Skeletal muscle cell (primary cell): ENCODE measurements around the gene PCDH9.
"Not testable (repeated sequence)": the region's sequence is repeated elsewhere in the genome, so short reads cannot be mapped to it uniquely, and the experiment has no call there.

ENCODE experiments used
- DNase-seq: peaks from one replicate; pipeline ENCODE4 v3.0.0-alpha.2; 2010; ENCODE audit warnings: low read depth
- H3K4me3 ChIP-seq: 2 replicates; pipeline ENCODE4 v1.5.1; 2011; ENCODE audit warnings: low read depth, mild to moderate bottlenecking, control low read depth, low read length, moderate library complexity

Gene PCDH9

DNA sequence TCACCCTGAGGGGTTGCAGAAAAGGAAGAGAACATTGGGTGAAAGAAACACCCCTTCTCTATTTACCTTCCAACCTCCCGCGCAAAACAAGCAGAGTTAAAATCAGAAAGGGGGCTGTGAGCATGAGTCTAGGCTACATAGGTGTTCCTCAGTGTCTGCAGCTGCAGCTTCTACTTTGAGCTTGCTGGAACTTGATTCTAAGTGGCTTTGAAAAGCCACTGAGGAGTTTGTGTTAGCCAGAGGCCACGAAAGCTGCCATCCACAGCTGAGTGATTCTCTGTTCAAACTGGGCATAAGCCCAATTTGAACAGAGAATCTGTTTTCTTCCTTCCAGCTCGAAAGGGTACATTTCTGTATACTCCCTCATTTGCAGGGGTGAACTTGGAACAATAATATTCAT is 343.9 kb downstream of the PCDH9 start:
- DNase-seq, result no peak
- H3K4me3 ChIP-seq, result no peak overlapping the region

DNA sequence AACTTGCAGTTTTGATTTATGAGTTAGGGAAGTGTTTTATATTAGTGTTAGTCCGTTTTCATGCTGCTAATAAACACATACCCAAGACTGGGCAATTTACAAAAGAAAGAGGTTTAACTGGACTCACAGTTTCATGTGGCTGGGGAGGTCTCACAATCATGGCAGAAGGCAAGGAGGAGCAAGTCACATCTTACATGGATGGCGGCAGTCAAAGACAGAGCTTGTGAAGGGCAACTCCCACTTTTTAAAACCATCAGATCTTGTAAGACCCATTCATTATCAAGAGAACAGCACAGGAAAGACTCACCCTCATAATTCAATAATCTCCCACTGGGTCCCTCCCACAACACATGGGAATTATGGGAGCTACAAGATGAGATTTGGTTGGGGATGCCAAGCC is 349.0 kb downstream of the PCDH9 start:
- not testable (repeated sequence) for H3K4me3 ChIP-seq, DNase-seq

DNA sequence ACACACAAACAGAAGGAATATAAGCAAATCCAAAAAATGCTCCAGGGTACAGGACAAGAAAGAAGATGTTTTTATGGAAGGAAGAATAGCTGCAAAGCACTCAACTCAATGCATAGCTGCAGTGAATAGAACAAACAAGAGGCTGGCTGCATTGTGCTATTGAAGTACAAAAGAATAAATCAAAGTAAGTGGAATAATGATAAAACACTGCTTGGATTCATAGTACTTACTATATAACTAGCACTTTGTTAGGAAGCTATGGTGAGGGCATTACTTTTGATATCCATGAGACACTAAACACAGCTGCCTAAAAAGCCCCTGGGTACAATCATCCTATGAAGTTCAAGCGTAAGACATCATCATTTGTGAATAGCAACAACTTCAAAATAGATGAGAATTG is 350.1 kb downstream of the PCDH9 start:
- DNase-seq, result no peak
- no peak overlapping the region for H3K4me3 ChIP-seq

DNA sequence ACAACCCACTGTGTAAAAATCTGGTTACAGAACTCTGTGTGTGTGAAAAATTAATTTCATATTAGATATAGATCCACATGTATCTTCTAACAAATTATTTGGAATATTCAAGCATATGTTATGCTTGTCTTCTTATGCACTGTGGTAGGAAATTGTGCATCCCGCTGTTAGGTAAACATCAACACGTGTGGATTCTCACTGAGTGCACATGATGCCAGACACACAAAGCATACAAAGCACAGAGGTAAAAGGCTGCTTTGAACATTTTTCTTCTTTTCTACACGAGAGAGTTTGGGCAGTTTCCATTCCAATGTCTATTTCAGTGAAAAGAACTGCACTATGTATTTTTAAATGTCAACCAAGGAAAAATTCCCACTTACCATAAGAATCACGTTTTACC is 354.9 kb downstream of the PCDH9 start:
- no peak for DNase-seq
- no peak overlapping the region for H3K4me3 ChIP-seq

DNA sequence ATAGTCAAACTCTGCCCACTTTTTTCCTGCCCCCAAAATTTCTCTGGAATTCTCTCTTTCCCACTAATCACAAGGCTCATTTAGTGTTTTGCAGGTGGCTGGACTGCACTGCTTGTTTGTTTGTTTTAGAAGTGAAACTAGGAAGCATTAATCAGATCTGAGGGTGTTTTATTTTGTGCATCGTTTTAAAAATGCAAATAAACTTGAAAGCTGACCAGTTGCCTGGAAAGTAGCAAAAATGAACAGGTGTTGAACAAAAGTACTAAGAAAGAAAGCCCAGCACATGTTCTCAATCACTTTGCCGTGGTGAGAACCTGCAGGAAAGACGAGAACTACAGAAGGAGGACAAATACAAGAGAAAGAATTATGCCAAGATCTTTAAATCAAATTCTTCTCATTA is 365.5 kb downstream of the PCDH9 start:
- no peak for DNase-seq
- no peak overlapping the region for H3K4me3 ChIP-seq

DNA sequence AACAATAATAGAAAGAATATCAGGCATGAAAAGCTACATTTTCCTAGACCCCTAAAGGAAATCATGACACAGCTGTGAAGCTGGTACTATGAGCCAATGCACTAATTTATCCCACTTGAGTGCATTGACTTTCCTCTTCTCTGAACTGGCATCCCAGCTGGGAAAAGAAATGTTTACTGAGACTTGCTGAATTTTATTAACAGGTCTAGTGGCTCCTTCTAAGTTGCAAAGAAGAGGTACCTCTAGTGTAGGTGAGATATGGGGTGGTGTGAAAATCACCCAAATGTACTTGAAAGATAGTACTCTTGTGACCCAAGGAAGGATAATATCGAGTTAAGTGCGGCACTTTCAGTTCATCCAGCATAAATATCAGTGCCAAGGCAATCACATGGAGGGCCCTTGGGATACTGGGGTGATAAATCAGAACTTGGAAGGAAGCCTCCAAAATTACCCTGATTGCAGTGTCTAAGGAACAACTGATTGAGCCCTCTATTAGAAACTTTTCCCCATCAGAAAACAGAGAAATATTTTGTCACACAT is 369.2 kb downstream of the PCDH9 start:
- no peak for DNase-seq
- no peak overlapping the region for H3K4me3 ChIP-seq

DNA sequence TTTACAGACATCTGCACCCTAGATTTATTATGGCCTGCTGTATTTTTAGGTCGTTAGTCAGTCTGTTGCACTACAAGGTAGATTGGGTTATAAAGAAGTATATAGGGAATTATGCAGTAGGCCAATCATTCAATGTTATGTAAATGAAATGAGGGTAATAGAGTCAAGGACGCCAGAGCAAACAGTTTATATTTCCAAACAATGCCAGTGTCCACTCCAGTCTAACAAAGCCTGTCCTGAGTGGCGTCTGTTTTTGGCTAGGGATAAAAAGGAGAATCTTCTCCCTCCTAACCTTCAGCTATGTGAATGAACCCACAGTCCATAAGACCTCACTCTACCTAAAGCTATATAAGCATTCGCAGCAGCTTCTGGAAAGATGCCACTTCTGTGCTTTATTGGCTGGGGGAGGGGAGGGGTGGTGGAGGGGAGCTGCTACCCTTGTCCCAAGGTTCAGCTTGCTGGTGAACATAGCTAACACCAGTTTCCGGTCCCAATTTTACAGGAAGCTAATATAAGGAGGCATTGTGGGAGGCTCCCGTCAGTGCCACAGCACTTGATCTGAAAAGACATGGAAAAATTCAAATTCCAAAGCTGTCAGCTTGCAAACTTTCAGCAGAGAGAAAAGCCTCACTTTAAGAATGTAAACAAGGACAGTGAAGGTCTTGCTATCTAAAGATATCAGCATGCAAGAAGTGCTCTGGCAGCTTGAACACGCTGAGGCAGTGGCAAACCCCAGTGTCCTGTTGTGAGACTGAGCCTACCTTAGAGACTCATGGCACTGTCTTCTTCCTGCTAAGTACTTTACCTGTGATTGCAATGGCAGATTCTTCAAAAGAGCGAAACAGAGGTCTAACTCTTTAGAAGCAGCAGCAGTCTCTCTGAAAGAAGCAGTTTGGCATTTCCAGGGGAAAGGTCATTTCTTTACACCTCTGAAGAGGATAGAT is 369.9 kb downstream of the PCDH9 start:
- no peak overlapping the region for H3K4me3 ChIP-seq
- no peak for DNase-seq

DNA sequence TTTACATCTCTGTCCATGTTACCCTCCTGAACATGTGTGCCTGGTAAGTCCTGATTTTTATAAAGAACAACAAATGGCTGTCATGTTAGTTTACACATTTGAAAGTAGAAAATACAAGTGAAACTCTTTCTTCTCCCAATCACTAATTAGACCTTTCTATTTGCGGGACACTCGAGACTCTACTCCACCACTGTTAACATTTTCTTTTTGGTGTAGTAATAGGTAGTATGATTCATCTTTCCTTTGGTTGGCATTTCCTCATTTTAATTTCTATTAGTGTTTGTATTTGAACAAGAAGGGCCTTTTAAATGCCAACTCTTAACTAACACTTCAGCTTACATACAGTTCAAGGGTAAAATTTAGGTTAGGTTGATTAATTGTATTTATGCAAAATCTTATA is 371.1 kb downstream of the PCDH9 start:
- H3K4me3 ChIP-seq, result no peak overlapping the region
- no peak for DNase-seq

DNA sequence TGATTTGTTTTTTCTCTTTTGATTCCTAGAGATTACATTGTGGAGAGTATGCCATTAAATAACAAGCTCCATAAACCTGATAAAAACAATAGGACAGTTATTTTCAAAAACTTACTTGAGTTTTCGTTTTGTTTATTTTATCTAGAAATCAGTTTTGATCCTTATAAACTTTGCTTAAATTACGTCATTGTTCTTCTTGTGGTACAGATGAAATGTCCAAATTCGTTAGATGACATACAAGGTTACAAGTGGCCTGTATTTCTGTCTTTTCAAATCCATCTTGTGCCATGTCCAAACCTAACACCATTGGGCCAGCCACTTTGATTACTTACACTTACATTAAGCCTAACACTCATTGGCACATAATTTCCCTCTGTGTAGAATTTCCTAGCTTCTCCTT is 372.0 kb downstream of the PCDH9 start:
- no peak overlapping the region for H3K4me3 ChIP-seq
- DNase-seq, result no peak

DNA sequence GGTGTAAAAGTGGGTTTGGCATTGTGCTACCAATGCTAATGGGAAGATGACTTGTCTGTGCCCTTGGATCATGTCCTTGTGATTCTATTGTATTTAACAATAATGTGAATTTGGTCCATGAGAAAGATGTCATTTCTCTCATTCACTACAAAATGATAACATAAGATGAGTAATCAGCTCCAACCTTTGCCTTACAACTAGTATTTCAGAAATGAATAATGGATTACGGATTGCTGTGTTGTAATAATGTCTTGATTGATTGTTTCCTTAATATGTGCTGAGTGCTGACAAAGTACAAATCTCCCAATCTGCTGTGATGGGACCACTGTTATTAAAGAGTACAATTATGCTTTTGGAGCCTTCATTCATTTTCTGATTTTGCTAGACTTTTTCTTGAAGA is 375.0 kb downstream of the PCDH9 start:
- H3K4me3 ChIP-seq, result no peak overlapping the region
- DNase-seq, result no peak

DNA sequence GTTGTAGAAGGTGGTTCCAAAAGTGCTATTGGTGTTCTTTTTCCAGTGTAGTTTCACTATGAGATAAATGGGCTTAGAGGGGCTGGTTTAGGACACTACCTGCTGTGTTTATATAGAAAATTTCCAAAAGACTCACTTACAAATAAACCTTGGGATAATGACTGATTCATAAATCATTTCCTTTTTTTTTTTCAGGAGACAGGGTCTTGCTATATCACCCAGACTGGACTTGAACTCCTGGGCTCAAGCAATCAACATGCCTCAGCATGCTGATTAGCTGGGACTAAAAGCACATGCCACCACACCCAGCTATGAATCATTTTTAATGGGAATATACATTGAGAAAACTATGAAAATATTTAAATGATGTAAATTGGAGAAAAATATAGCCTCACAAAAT is 376.6 kb downstream of the PCDH9 start:
- H3K4me3 ChIP-seq, result no peak overlapping the region
- DNase-seq, result no peak

DNA sequence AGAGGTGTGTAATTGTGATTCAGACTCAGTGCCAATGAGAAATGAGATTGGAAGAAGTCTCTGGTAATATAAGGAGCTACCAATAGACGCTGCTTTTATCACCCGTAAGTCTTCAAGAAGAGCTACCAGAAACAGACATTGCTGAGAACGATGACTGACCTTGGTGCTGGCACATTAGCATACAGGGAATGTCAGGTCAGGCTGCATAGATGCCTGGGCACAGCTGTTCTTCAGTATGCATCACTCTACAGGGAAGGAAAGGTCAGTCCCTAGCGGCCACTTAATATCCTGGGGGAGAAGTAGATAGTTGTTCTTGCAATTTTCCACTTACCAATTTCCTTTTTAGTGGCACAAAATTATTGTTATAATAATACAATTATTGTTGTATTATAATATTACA is 380.4 kb downstream of the PCDH9 start:
- H3K4me3 ChIP-seq, result no peak overlapping the region
- DNase-seq, result no peak

DNA sequence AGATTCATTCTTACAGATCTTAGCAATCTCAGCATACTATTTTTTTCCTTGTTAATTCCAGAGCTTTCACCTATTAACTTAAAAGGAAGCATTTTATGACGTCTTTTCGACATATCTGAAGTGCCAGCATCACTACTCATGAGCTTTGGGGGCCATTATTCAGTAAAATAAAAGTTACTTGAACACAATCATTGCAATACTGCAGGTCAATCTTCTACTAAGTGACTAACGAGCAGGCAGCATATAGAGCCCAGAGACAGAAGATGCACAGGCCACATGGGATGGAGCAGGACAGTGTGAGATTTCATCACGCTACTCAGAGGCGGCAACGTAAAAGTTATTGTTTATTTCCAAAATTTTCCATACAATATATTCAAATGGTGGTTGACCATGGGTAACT is 382.6 kb downstream of the PCDH9 start:
- H3K4me3 ChIP-seq, result no peak overlapping the region
- no peak for DNase-seq

DNA sequence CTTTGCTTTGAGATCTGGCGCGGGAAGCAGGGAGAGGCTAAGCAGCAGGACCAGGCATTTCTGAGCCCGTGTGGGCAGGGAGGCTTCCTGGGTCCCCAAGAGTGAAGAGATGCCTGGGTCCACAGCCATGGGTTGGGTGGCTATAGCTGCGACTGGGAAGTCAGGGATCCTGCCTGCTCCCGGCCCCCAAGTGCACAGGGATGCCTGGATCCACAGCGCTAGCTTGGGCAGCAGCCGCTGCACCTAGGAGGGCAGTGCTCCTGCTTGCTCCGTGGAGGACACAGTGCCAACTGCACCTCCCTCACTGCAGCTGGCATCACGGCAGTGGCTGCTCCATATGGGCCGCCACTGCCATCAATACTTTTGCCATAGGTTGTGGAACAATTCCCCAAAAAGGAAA is 384.7 kb downstream of the PCDH9 start:
- no peak overlapping the region for H3K4me3 ChIP-seq
- no peak for DNase-seq

DNA sequence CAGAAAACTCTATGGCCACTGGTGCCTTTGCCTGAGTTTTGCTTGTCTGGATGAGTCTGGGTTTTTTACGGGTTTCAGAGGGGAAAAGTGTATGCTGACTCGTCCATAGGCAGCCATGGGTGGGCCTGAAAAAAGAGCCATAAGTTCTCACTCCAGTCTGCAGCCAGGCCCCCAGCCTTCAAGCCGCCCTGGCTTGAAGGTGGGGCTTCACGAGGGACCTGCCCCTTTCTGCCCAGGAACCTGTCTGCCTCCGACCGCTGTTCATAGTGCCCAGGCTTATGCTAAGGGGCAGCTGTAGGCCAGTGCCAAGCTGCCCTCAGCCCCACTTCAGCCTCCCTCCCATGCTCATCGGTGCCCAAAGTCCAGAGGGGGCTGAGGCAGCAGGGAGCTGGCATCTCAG is 385.2 kb downstream of the PCDH9 start:
- DNase-seq, result no peak
- no peak overlapping the region for H3K4me3 ChIP-seq

DNA sequence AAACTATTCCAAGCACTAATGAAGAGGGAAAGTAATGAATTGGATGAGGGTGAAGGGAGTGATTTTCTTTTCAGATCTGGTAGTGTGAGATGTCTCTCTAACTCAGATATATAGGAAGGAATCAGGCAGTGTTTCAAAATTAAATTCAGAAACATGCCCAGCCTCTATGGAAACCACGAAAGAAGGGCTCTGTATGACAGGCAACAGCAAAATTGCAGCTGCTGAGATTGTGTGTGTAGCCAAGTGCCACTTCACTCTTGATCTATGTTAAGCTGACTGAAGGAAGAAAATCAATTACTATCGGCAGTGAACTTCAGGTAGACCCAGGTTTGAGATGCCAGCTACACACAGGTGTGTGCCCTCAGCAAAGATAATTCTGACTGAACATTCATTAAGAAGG is 387.4 kb downstream of the PCDH9 start:
- H3K4me3 ChIP-seq, result no peak overlapping the region
- no peak for DNase-seq

DNA sequence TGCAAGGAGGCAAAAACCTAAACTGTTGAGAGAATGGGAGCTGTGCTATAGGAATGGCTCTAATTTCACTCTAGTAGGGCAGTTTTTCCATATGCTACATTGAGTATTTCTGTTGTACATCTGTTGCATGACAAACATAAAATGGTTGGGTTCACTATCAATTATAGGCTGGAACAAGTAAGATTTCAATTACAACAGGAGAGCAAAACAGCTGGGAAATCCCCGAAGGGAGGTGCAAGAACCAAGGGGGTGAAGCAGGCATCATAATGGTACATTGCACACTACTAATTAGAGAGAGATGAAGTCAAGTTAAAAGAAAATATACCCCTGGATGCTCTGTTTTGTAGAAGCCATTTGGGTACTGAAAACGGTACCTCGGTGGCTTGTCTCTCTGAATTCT is 389.5 kb downstream of the PCDH9 start:
- DNase-seq, result no peak

DNA sequence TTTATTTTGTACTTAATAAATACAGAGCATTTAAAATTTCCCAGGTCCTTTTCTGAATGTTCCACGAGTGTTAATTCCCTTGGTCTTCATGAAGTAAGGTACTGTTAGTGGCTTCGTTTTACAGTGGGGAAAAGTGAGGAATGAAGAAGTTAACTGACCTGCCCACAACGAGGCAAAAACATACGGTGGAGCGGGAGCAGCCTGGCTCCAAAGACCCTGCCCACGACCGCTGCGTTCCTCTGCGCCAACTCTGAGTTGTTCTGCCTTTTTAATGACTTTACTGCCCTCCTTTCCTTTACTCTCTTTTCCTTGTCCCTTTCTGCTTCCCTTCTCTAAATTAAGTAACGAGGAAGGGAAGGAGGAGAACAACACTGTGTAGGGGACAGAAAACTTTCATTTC is 392.9 kb downstream of the PCDH9 start:
- no peak for DNase-seq
- no peak overlapping the region for H3K4me3 ChIP-seq

More for the DNA sequence above, 389.5 kb downstream of the PCDH9 start:
- H3K4me3 ChIP-seq, result no peak overlapping the region

DNA sequence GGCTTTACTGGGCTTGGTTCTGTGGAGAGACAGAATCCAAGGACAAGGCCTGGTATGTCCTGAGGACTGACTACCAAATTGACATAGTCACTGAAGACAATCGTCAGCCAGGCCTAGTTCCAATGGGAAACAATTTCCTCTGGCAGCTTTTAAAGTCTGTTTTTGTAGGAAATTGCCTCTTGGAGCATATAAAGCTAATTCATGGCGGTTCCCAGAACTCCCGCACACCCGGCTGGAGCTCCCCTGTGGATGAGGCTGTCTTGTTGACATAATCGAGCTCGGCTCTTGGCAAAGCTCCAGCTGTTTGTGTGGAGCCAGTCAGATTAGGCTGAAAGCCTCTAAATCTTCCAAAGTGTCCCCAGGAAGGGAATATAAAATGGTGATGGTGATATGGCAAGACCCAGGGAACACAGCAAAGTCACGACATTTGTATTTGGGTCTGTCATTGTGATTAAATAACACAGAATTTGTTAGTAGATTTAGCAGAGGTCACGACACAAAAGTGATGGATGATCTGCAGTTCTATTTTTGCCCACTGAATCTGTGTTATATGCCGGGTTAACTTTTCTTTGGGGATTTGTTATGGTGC is 395.0 kb downstream of the PCDH9 start:
- DNase-seq, result peak; percentile 40
- H3K4me3 ChIP-seq, result no peak overlapping the region

DNA sequence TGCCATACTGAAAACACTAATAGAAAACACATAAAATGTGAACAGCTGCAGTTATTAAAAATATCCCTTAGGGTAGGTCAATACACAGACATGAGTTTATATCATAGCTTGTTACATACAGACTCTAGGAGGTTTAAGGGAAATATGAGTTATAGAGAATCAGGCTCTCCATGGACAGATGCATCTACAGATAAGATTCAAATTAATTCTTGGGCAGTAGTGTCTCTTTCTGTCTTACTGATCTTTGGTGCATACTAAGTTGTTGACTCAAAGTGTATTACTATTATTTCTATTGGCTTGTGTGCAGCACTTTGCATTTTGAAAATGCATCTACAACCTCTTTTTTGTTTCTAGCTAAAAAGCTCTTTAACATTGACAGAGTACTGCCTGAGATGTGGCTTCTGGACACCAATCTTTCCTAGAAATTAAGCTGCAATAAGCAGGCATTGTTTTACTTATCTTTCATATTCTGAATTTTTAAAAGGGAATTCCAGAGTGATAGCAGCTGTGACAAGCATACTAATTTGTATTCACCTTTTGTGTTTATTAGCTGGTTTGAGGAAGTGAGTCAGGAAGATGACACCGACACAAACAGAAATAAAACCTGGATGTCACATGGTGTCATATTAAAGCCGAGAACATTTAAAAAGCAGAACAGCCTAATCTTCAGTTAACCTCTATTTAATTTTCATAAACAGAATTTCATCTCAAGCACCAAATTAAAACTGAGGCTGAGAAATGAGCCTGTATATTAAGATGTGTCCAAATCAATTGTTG is 399.0 kb downstream of the PCDH9 start:
- no peak for DNase-seq

More for the DNA sequence above, 399.0 kb downstream of the PCDH9 start:
- H3K4me3 ChIP-seq, result no peak overlapping the region
